Measurements from ENCODE around the gene FBXW4.

The FBXW4 gene

GRCh38 chr10:101565370-101565900 is 129.5 kb downstream of the FBXW4 start:
- DNase-seq = no peak

DNA sequence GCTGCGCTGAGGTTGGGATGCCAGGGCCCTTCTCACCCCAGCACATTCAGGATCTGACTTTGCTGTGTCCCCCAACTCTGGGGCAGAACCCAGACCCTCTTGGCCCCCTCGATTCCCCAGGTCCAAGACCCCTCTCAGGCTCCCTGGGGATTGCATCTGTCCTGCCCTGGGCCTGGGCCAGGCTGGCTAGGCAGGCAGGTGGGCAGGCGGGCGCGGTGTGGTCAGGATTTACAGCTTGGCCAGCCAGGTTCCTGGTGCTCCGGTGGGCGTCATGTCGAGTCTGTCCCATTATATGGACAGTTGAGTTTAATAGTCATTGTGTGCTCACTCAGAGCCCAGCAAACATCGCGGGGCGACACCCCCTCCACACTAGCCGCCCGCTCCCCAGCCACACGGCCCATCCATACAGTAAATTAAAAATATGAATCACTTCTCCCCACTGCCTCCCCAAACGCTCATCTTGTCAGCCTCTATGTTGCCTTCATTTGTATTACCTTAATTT is 130.4 kb downstream of the FBXW4 start:
- no peak for DNase-seq

GRCh38 chr10:101563497-101564040 is 131.4 kb downstream of the FBXW4 start:
- DNase-seq = no peak

DNA sequence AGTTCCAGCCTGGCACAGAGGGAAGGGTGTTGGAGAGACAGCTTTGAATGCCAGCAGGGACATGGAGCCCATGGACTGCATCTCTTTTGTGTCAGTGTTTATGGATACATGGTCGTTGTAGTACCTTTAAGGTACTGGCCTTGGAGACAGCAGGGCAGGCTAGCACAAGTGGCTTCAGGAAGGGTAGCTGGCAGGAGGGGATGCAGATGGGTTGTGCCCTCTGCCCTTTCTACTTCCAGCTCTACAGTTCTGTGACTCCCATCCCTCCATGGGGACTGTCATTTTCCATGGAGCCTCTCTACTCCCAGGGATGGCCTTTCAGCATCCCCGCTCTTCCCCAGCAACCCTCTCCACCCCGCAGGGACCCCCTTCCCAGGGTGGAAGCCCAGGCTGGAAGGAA is 132.0 kb downstream of the FBXW4 start:
- DNase-seq = no peak

DNA sequence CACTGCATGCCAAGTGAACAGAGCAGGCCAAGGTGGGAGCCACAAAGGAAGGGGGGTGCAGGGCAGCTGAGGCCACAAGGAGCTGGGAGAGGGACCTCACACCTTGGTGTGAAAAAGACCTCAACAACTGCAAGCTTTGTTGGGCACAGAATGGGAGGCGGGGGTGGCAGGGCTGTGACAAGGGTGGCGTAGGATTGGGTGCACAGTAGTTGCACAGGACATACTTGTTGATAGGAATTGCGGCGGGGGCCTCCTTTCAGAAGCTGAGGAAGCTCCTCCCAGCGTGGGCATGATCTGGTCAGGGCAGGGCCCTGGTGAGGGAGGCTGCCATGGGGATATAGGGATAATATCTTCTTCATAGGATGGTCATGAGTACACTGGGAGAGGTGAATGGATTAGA is 132.7 kb downstream of the FBXW4 start:
- no peak for DNase-seq

DNA sequence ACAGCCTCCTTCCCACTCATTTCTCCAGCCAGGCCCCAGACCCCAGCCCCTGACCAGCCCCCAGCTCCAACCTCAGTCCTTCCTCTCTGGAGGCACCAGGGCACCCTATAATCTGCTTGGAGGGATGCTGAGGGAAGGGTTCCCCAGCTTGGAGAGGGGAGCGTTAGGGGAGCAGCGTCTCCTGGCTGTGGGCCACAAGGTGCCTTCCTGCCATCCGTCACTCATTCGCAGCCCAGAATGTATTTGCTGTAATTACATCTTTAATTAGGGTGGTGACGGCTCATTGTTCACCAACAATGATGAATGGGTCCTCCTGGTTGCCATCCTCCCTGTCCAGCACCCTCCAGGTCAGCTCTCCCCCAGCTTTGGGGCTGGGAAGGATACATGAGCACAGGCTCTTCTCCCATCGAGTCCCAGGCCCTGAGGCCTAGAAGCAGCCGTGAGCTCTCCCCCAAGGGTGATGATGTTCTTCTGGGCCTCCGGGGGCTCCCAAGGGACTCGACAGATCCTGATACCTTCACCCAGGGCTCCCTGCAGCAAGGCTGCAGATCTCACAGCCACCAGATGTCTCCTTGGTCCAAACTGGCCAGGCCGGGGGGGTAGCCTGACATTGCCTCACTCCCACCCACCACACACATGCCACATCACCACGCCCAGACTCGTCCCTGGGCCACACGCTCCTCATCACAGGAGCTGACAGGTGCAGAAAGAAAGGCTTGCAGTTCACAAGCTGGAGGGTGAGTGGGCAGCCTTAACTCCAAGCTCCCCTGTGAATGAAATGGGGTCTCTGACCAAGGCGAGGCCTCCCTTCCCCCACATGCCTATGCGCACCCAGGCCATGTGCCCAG is 133.7 kb downstream of the FBXW4 start:
- no peak for DNase-seq

Data from NCI-H345 (cell line).